H1 (cell line): ENCODE data around the gene DTD1. TPM values are rescaled to one million over a fixed set of nuclear protein-coding genes. Genes with fewer than 3 reads are reported as not detected.

ENCODE experiments used
- BACH1 ChIP-seq: IDR thresholded peaks from 2 replicates; pipeline ENCODE4 v1.6.1; 2012; ENCODE audit warnings: low read length, improper control_type of control experiment
- CHD7 ChIP-seq: fragments of 300-600 bp; sonication (generic); IDR thresholded peaks from 2 replicates; pipeline ENCODE4 v1.7.1; 2012; ENCODE audit warnings: low read length, moderate library complexity, mild to moderate bottlenecking, inconsistent platforms; ENCODE audit not compliant: insufficient replicate concordance
- CTBP2 ChIP-seq: IDR thresholded peaks from 2 replicates; pipeline ENCODE4 v1.7.0; 2011; ENCODE audit warnings: borderline replicate concordance, mild to moderate bottlenecking, moderate library complexity, mixed read lengths, low read length; ENCODE audit not compliant: insufficient read depth, insufficient read length
- GTF2F1 ChIP-seq: IDR thresholded peaks from 2 replicates; pipeline ENCODE4 v1.6.1; 2012; ENCODE audit warnings: low read depth, low read length, improper control_type of control experiment, borderline replicate concordance
- KDM1A ChIP-seq: fragments of 200-600, 300-600 bp; sonication (generic); IDR thresholded peaks from 2 replicates; pipeline ENCODE4 v1.7.1; 2016; ENCODE audit warnings: mild to moderate bottlenecking, low read length, borderline replicate concordance
- MAFK ChIP-seq: IDR thresholded peaks from 2 replicates; pipeline ENCODE4 v1.6.1; 2012; ENCODE audit warnings: low read depth, mild to moderate bottlenecking, improper control_type of control experiment, low read length
- PHF8 ChIP-seq: fragments of 200-600 bp; sonication (generic); conservative IDR thresholded peaks from 2 replicates; pipeline ENCODE4 v1.7.1; 2012; ENCODE audit warnings: low read depth, mild to moderate bottlenecking, inconsistent platforms, low read length, moderate library complexity
- POU5F1 ChIP-seq: IDR thresholded peaks from 2 replicates; pipeline ENCODE4 v1.6.1; 2011; ENCODE audit warnings: low read depth, mild to moderate bottlenecking, low read length, moderate library complexity
- SRF ChIP-seq: IDR thresholded peaks from 2 replicates; pipeline ENCODE4 v1.6.1; 2011; ENCODE audit warnings: mild to moderate bottlenecking, low read depth, low read length, moderate library complexity
- TBP ChIP-seq: IDR thresholded peaks from 2 replicates; pipeline ENCODE4 v1.6.1; 2011; ENCODE audit warnings: low read depth, low read length, improper control_type of control experiment
- TEAD4 ChIP-seq: IDR thresholded peaks from 2 replicates; pipeline ENCODE4 v1.6.1; 2012; ENCODE audit warnings: low read depth, low read length, inconsistent platforms, mixed read lengths
- polyA plus RNA-seq, 7 experiments: library from polyadenylated mRNA; depleted of rRNA in 3 of 7; stranded (reverse) in 5 of 7; unstranded in 2 of 7; fragments of >200 nt in 5 of 7; fragments of 200-250 nt in 2 of 7; gene quantifications; 1 replicate in 5 of 7; 2 replicates in 1 of 7; 4 replicates in 1 of 7; pipeline versions ENCODE4 v1.2.1 to v1.2.3, GENCODE V29; 2011 to 2013; ENCODE audit warnings: missing spikeins in 2 of 7, mixed read lengths in 2 of 7
- total RNA-seq: library from RNA; stranded (reverse); fragmentation: NEBNext Ultra II Directional; extraction: Animal tissue kit (Norgen Biotek cat#: 25700); gene quantifications from 2 replicates; pipeline ENCODE4 v1.2.1, GENCODE V29; 2021

Gene DTD1
- total and polyA plus RNA-seq, 2 of the 8 experiments (the other 6 are each of a cell fraction or from before 2014, with no cell fraction given): 49.7 to 66.6 TPM

DNA sequence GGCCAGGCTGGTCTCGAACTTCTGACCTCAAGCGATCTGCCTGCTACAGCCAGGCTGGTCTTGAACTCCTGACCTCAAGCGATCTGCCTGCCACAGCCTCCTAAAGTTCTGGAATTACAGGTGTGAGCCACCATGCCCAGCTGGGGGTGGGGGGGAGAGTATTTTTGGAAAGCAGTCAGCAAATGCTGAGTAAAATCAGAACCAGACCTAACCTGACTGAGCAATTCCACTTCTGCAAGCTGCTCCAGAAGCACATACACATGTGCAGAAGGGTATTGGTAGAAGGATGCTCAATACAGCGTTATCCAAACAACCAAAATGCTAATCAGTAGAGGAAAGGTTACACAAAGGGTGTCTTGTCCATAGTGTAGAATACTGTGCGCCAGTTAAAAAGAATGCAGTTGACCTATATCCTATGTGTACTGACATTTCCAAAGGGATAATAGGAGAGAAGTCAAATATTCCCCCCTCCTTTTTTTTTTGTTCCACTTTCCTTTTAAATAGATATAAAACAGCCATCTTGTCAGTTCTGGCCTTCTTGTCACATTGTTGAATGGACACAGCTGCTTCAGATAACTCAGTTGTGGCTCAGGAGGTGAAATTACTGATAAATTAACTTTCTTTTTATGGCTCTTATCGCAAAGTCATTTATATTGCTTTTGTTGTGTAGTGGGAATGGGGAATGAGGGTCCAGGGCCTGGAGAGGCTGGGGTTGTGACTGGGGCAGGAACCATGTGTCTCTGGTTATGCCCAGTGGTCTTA, 74.6 kb downstream of the DTD1 start (continued):
- TF ChIP-seq CHD7 (no peak), MAFK (no peak), POU5F1 (no peak), GTF2F1 (no peak), PHF8 (no peak), BACH1 (no peak), CTBP2 (no peak), TEAD4 (no peak), SRF (no peak), TBP (no peak), KDM1A (no peak)
